Measurements from ENCODE around the gene SRGAP3.
"Not testable (repeated sequence)": the region's sequence is repeated elsewhere in the genome, so short reads cannot be mapped to it uniquely, and the experiment has no call there.

The SRGAP3 gene

GRCh38 chr3:9249273-9250192, at the start of gene SRGAP3:
SRGAP3 (minus strand) TSS chr3:9249646; CDS start chr3:9248951, 695 bp downstream.
- TF ChIP-seq ZFX (IDR thresholded peaks at IDR 0.05) (no peak), CTCF (conservative IDR thresholded peaks at IDR 0.05) (no peak; the same call in 1 of the 2 replicates)

GRCh38 chr3:9298236-9298635, 48.8 kb upstream of the SRGAP3 start:
- no peak overlapping the region for H3K27ac ChIP-seq
- TF ChIP-seq CTCF (conservative IDR thresholded peaks at IDR 0.05), result no peak
- TF ChIP-seq ZFX (IDR thresholded peaks at IDR 0.05), result no peak

More at GRCh38 chr3:9249273-9250192, at the start of gene SRGAP3:
- peak within 1 kb of the TSS; percentile 59 for H3K27ac ChIP-seq

GRCh38 chr3:9296241-9296640, 46.8 kb upstream of the SRGAP3 start:
- TF ChIP-seq CTCF (conservative IDR thresholded peaks at IDR 0.05) (no peak), ZFX (IDR thresholded peaks at IDR 0.05) (no peak)
- no peak overlapping the region for H3K27ac ChIP-seq

GRCh38 chr3:9295007-9295406, 45.6 kb upstream of the SRGAP3 start:
- H3K27ac ChIP-seq, result no peak overlapping the region
- no peak for TF ChIP-seq CTCF (conservative IDR thresholded peaks at IDR 0.05)
- TF ChIP-seq ZFX (IDR thresholded peaks at IDR 0.05), result no peak

GRCh38 chr3:9293953-9294352, 44.5 kb upstream of the SRGAP3 start:
- H3K27ac ChIP-seq, result not testable (repeated sequence)

GRCh38 chr3:9293076-9293475, 43.6 kb upstream of the SRGAP3 start:
- TF ChIP-seq CTCF (conservative IDR thresholded peaks at IDR 0.05) (no peak), ZFX (IDR thresholded peaks at IDR 0.05) (no peak)
- no peak overlapping the region for H3K27ac ChIP-seq

GRCh38 chr3:9292516-9292915, 43.1 kb upstream of the SRGAP3 start:
- H3K27ac ChIP-seq, result no peak overlapping the region
- no peak for TF ChIP-seq CTCF (conservative IDR thresholded peaks at IDR 0.05)
- no peak for TF ChIP-seq ZFX (IDR thresholded peaks at IDR 0.05)

Data from C4-2B (cell line).